HFFc6 (cell line): ENCODE data around the gene CASP3. TPM values are rescaled to one million over a fixed set of nuclear protein-coding genes. Genes with fewer than 3 reads are reported as not detected.
"Not testable (repeated sequence)": the region's sequence is repeated elsewhere in the genome, so short reads cannot be mapped to it uniquely, and the experiment has no call there.

Experiments
- DNase-seq: peaks from one replicate; pipeline ENCODE4 v3.0.0-alpha.2; 2018
- H3K27ac Mint-ChIP-seq: 2 replicates; pipeline ENCODE4 v1.8.0; 2020; ENCODE audit warnings: mild to moderate bottlenecking, mixed read lengths
- H3K27me3 Mint-ChIP-seq: 2 replicates; pipeline ENCODE4 v1.8.0; 2021; ENCODE audit warnings: mild to moderate bottlenecking, moderate library complexity, mixed read lengths; ENCODE audit not compliant: insufficient read depth
- H3K36me3 Mint-ChIP-seq: 2 replicates; pipeline ENCODE4 v1.8.0; 2021; ENCODE audit warnings: low read depth, mixed read lengths
- H3K4me1 Mint-ChIP-seq: 2 replicates; pipeline ENCODE4 v1.8.0; 2020; ENCODE audit warnings: low read depth, mixed read lengths
- H3K4me3 Mint-ChIP-seq: 2 replicates; pipeline ENCODE4 v1.8.0; 2020; ENCODE audit warnings: mild to moderate bottlenecking, moderate library complexity, mixed read lengths
- H3K9me3 Mint-ChIP-seq: 2 replicates; pipeline ENCODE4 v1.8.0; 2020; ENCODE audit warnings: mild to moderate bottlenecking, mixed read lengths
- CTCF ChIP-seq: fragments of 200-600 bp; sonication (generic); IDR thresholded peaks from 2 replicates; pipeline ENCODE4 v1.5.0; 2021; ENCODE audit warnings: antibody characterized with exemption, mild to moderate bottlenecking
- total RNA-seq, 6 experiments: library from RNA; stranded (reverse); fragmentation: NEBNext Ultra II Directional; extraction: Animal tissue kit (Norgen Biotek cat#: 25700); gene quantifications; 2 replicates in 1 of 6; 3 replicates in 5 of 6; pipeline ENCODE4 v1.2.3, GENCODE V29; 2021

CASP3 gene
- total RNA-seq, 6 experiments from 2014 or later, result 25.8 to 31.6 (median 26.5) TPM

DNA sequence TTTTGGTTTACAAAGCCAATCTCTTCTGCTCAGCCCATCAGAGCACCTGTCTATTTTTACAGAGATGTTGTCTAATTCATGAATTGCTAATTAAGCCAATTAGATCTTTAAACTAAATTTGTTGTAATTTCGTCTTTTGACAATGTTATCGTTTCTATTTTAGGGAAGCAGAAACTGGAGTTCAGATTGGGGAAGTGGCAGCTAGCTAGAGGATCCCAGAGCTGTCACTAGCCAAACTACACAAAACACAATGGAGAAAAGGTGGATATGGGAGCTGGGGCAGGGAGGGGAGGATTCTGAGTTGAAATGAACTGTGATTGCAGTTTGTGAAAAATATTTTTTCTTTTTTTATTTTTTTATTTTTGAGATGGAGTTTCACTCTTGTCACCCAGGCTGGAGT is 35.8 kb downstream of the CASP3 start:
- no peak for TF ChIP-seq CTCF
- no peak overlapping the region for H3K4me3 Mint-ChIP-seq
- peaks cover 11% of the 10 kb centered on the region for H3K4me1 Mint-ChIP-seq
- H3K27me3 Mint-ChIP-seq, result peaks cover 3% of the 10 kb centered on the region
- peaks cover 4% of the 10 kb centered on the region; the same call in 1 of the 2 replicates for H3K36me3 Mint-ChIP-seq
- DNase-seq, result no peak
- no peak overlapping the region for H3K27ac Mint-ChIP-seq
- peaks cover 5% of the 10 kb centered on the region; the same call in 1 of the 2 replicates for H3K9me3 Mint-ChIP-seq

- Mint-ChIP-seq H3K36me3 (peaks cover 4% of the 10 kb centered on the region; the same call in 1 of the 2 replicates), H3K27me3 (peaks cover 3% of the 10 kb centered on the region; the same call in 1 of the 2 replicates), H3K4me1 (no peaks in the 10 kb centered on the region), H3K27ac (no peak overlapping the region), H3K4me3 (no peak overlapping the region), H3K9me3 (peaks cover 5% of the 10 kb centered on the region)
- no peak for DNase-seq
- no peak for TF ChIP-seq CTCF
These were observed 37.2 kb downstream of the CASP3 start for GRCh38 chr4:184612074-184612473.

GRCh38 chr4:184607429-184607828 is 41.8 kb downstream of the CASP3 start:
- H3K27ac Mint-ChIP-seq, H3K4me3 Mint-ChIP-seq, H3K27me3 Mint-ChIP-seq, H3K4me1 Mint-ChIP-seq, DNase-seq: not testable (repeated sequence)
- Mint-ChIP-seq H3K9me3 (peaks cover 28% of the 10 kb centered on the region), H3K36me3 (peaks cover 14% of the 10 kb centered on the region; the same call in 1 of the 2 replicates)

DNA sequence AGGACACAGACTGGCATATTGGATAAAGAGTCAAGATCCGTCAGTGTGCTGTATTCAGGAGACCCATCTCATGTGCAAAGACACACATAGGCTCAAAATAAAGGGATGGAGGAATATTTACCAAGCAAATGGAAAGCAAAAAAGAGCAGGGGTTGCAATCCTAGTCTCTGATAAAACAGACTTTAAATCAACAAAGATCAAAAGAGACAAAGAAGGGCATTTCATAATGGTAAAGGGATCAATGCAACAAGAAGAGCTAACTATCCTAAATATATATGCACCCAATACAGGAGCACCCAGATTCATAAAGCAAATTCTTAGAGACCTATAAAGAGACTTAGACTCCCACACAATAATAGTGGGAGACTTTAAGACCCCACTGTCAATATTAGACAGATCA is 46.4 kb downstream of the CASP3 start:
- DNase-seq, H3K27ac Mint-ChIP-seq, H3K4me3 Mint-ChIP-seq: not testable (repeated sequence)
- H3K36me3 Mint-ChIP-seq, result peaks cover 14% of the 10 kb centered on the region; the same call in 1 of the 2 replicates
- H3K9me3 Mint-ChIP-seq, result peaks cover 28% of the 10 kb centered on the region
- H3K4me1 Mint-ChIP-seq, result peaks cover 24% of the 10 kb centered on the region
- peaks cover 11% of the 10 kb centered on the region for H3K27me3 Mint-ChIP-seq

DNA sequence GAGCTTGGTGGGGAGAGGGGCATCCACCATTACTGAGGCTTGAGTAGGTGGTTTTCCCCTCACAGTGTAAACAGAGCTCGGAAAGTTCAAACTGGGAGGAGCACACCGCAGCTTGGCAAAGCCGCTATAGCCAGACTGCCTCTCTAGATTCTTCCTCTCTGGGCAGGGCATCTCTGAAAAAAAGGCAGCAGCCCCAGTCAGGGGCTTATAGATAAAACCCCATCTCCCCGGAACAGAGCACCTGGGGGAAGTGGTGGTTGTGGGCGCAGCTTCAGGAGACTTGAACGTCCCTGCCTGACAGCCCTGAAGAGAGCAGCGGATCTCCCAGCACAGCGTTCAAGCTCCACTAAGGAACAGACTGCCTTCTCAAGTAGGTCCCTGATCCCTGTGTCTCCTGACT is 48.3 kb downstream of the CASP3 start:
- not testable (repeated sequence) for DNase-seq, H3K4me3 Mint-ChIP-seq, H3K27ac Mint-ChIP-seq
- Mint-ChIP-seq H3K27me3 (peaks cover 11% of the 10 kb centered on the region), H3K36me3 (peaks cover 14% of the 10 kb centered on the region; the same call in 1 of the 2 replicates), H3K9me3 (peaks cover 24% of the 10 kb centered on the region), H3K4me1 (peaks cover 35% of the 10 kb centered on the region)

DNA sequence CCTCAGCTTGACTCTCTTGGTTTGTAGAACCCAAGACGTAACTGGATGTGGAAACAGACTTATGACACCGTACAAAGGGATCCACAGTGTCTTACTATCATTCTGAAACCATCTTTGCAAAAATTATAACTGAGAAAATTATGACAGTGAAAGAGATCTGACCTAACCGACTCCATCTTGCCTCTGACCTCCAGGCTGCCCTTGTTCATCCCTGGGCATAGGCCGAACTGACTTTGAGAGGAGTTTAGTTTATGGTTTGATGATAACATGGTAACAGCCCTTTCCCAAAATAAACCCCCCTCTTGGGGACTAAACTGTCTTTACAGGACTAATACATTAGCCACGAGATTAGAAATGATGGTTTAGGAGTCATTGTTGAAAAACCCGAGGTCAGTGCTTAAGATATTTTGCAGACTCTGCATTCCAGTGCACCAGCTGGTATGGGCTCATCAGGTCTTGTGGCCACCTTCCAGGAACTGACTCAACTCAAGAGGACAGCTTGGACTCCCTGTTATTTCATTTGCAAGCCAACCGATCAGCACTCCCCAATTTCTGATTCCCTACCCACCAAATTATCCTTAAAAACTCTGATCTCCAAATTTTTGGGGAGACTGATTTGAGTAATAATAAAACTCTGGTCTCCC is 49.6 kb downstream of the CASP3 start:
- peaks cover 13% of the 10 kb centered on the region for H3K27me3 Mint-ChIP-seq
- H3K9me3 Mint-ChIP-seq, result peaks cover 17% of the 10 kb centered on the region
- peak; percentile 85 for DNase-seq
- H3K4me3 Mint-ChIP-seq, result peak overlapping the region; percentile 56
- peaks cover 37% of the 10 kb centered on the region for H3K4me1 Mint-ChIP-seq
- TF ChIP-seq CTCF, result no peak
- H3K36me3 Mint-ChIP-seq, result peaks cover 10% of the 10 kb centered on the region; the same call in 1 of the 2 replicates
- H3K27ac Mint-ChIP-seq, result peak overlapping the region; percentile 78

DNA sequence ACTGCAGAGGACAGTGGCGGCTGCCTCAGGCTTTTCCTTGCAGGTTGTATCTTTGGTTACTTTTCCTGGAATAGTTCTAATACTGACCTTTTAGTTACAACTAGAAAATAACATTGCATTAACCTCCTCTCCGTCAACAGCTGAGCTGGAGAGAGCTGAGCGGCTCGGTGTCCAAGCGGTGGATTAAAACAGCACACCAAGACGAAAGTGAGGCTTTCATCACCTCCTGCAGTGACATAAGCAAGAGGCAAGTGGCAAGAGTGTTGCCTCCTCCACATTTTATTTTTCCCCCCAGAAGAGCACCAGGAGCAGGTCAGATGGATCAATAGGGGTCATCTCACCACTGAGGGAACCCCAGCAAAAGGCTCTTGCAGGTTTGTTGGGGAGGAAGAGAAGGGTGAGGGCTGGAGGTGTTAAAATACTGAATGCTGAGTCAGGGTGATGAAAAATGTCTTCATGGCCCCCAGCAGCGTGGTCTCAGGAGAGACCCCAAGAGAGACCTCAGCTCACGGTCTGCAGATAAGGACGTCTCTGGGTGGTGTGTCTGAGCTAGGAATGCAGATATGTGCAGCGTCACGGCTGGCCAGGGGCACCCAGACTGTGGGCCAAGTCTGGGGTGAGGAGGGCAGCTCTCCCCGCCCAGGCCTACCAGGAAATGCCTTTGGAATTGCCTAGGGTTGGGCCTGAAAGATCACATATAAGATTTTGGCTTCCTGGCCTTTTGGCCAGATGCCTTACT is 50.3 kb downstream of the CASP3 start:
- H3K4me1 Mint-ChIP-seq, result peaks cover 37% of the 10 kb centered on the region
- H3K4me3 Mint-ChIP-seq, result peak overlapping the region; percentile 56; the same call in 1 of the 2 replicates
- peaks cover 6% of the 10 kb centered on the region; the same call in 1 of the 2 replicates for H3K36me3 Mint-ChIP-seq
- peaks cover 15% of the 10 kb centered on the region for H3K27me3 Mint-ChIP-seq
- peak overlapping the region; percentile 78 for H3K27ac Mint-ChIP-seq
- TF ChIP-seq CTCF, result no peak
- H3K9me3 Mint-ChIP-seq, result peaks cover 10% of the 10 kb centered on the region
- DNase-seq, result peak; percentile 34
